OCI-LY1 (cell line): Measurements from ENCODE around the gene MAPKBP1.

Source experiments
- H2AFZ ChIP-seq: fragments of 200-600 bp; sonication (generic), shearing (Covaris generic); 2 replicates; pipeline ENCODE4 v1.6.0; 2014; ENCODE audit warnings: antibody characterized with exemption, mild to moderate bottlenecking, low read length
- H3F3A ChIP-seq: fragments of 200-600 bp; sonication (generic), shearing (Covaris generic); 2 replicates; pipeline ENCODE4 v1.6.0; 2014; ENCODE audit warnings: mild to moderate bottlenecking, antibody characterized with exemption, low read length, moderate library complexity; ENCODE audit not compliant: insufficient read depth
- H3K27ac ChIP-seq: fragments of 200-600 bp; sonication (generic); 2 replicates; pipeline ENCODE4 v1.5.1; 2014; ENCODE audit warnings: low read length, mixed run types, mild to moderate bottlenecking, low read depth; ENCODE audit not compliant: poor library complexity, severe bottlenecking
- H3K27me3 ChIP-seq: fragments of 200-600 bp; sonication (generic); 2 replicates; pipeline ENCODE4 v1.6.0; 2014; ENCODE audit warnings: antibody characterized with exemption, mild to moderate bottlenecking, low read length, moderate library complexity; ENCODE audit not compliant: insufficient read depth
- H3K36me3 ChIP-seq: fragments of 200-600 bp; sonication (generic); 2 replicates; pipeline ENCODE4 v1.6.1; 2014; ENCODE audit warnings: mild to moderate bottlenecking, antibody characterized with exemption, low read length, moderate library complexity, mixed read lengths; ENCODE audit not compliant: insufficient read depth
- H3K4me1 ChIP-seq: fragments of 200-600 bp; sonication (generic); 2 replicates; pipeline ENCODE4 v1.5.1; 2014; ENCODE audit warnings: mild to moderate bottlenecking, low read length, moderate library complexity; ENCODE audit not compliant: insufficient read depth, severe bottlenecking
- H3K4me2 ChIP-seq: fragments of 200-600 bp; sonication (generic), shearing (Covaris generic); 2 replicates; pipeline ENCODE4 v1.6.1; 2014; ENCODE audit warnings: low read length
- H3K4me3 ChIP-seq: fragments of 200-600 bp; sonication (generic); 2 replicates; pipeline ENCODE4 v1.5.1; 2014; ENCODE audit warnings: low read length, low read depth, mild to moderate bottlenecking, mixed read lengths; ENCODE audit not compliant: poor library complexity, severe bottlenecking
- H3K79me2 ChIP-seq: fragments of 200-600 bp; shearing (Covaris generic); 2 replicates; pipeline ENCODE4 v1.6.1; 2016; ENCODE audit warnings: mixed run types, low read length, mixed read lengths; ENCODE audit not compliant: insufficient read depth
- H3K9ac ChIP-seq: fragments of 200-600 bp; sonication (generic), shearing (Covaris generic); 2 replicates; pipeline ENCODE4 v1.6.1; 2014; ENCODE audit warnings: mild to moderate bottlenecking, low read length, mixed read lengths
- H3K9me2 ChIP-seq: fragments of 200-600 bp; sonication (generic), shearing (Covaris generic); 2 replicates; pipeline ENCODE4 v1.6.1; 2014; ENCODE audit warnings: low read depth, mild to moderate bottlenecking, low read length, mixed read lengths
- H3K9me3 ChIP-seq: fragments of 200-600 bp; shearing (Covaris generic); 2 replicates; pipeline ENCODE4 v1.6.1; 2014; ENCODE audit warnings: low read length, mixed read lengths
- H4K20me1 ChIP-seq: fragments of 200-600 bp; sonication (generic), shearing (Covaris generic); 2 replicates; pipeline ENCODE4 v1.6.0; 2016; ENCODE audit warnings: mild to moderate bottlenecking, low read length; ENCODE audit not compliant: insufficient read depth
- CTCF ChIP-seq: fragments of 200-600 bp; sonication (generic), shearing (Covaris generic); IDR thresholded peaks from 2 replicates; pipeline ENCODE4 v1.5.1; 2017; ENCODE audit warnings: mild to moderate bottlenecking, antibody characterized with exemption, low read length, moderate library complexity, mixed read lengths
- EZH2 ChIP-seq: fragments of 200-600 bp; sonication (generic), shearing (Covaris generic); IDR thresholded peaks from 2 replicates; pipeline ENCODE4 v1.8.0; 2017; ENCODE audit warnings: borderline replicate concordance, mixed run types, mild to moderate bottlenecking, antibody characterized with exemption, low read length, moderate library complexity, mixed read lengths

Gene MAPKBP1

GRCh38 chr15:41773332-41773728, 954 bp upstream of the MAPKBP1 start:
- Histone ChIP-seq H3K4me1 (peaks cover 49% of the 10 kb centered on the region), H3K9me2 (no peaks in the 10 kb centered on the region), H2AFZ (no peak overlapping the region), H3K27me3 (no peaks in the 10 kb centered on the region), H3K9ac (peak overlapping the region; percentile 47), H4K20me1 (no peaks in the 10 kb centered on the region), H3K4me2 (peak overlapping the region; percentile 84), H3K36me3 (no peaks in the 10 kb centered on the region), H3K9me3 (no peaks in the 10 kb centered on the region), H3K27ac (peak overlapping the region; percentile 79), H3F3A (no peaks in the 10 kb centered on the region), H3K4me3 (peak overlapping the region; percentile 77), H3K79me2 (no peaks in the 10 kb centered on the region; the same call in 1 of the 2 replicates)
- no peak for TF ChIP-seq EZH2
- TF ChIP-seq CTCF, result no peak

- Histone ChIP-seq H3K9ac (peak overlapping the region; percentile 47), H3K27ac (peak overlapping the region; percentile 79), H3K4me3 (peak overlapping the region; percentile 77), H3K9me2 (no peaks in the 10 kb centered on the region), H3K4me1 (peaks cover 52% of the 10 kb centered on the region), H3K36me3 (no peaks in the 10 kb centered on the region), H4K20me1 (no peaks in the 10 kb centered on the region), H3K27me3 (no peaks in the 10 kb centered on the region), H3K79me2 (no peaks in the 10 kb centered on the region; the same call in 1 of the 2 replicates), H3K4me2 (peak overlapping the region; percentile 84), H3K9me3 (no peaks in the 10 kb centered on the region), H3F3A (no peaks in the 10 kb centered on the region), H2AFZ (no peak overlapping the region)
- TF ChIP-seq EZH2, result no peak
- no peak for TF ChIP-seq CTCF
Observed at GRCh38 chr15:41773729-41774061, 589 bp upstream of the MAPKBP1 start.

- Histone ChIP-seq H2AFZ (no peak overlapping the region), H3F3A (no peaks in the 10 kb centered on the region), H3K4me2 (peak overlapping the region; percentile 84), H3K9me3 (no peaks in the 10 kb centered on the region), H3K36me3 (no peaks in the 10 kb centered on the region), H3K4me1 (peaks cover 60% of the 10 kb centered on the region), H3K27me3 (no peaks in the 10 kb centered on the region), H3K9me2 (no peaks in the 10 kb centered on the region), H3K79me2 (no peaks in the 10 kb centered on the region; the same call in 1 of the 2 replicates), H3K4me3 (peak overlapping the region; percentile 77), H3K9ac (peak overlapping the region; percentile 73), H4K20me1 (no peaks in the 10 kb centered on the region), H3K27ac (peak overlapping the region; percentile 79)
- TF ChIP-seq EZH2 (no peak), CTCF (no peak)
Observed at GRCh38 chr15:41774882-41775417, 666 bp downstream of the MAPKBP1 start.
